ENCODE data around the gene EXOC2.
"Not testable (repeated sequence)": the region's sequence is repeated elsewhere in the genome, so short reads cannot be mapped to it uniquely, and the experiment has no call there.

The EXOC2 gene

GRCh38 chr6:570825-571224 lies 122.1 kb downstream of the EXOC2 start:
- DNase-seq: no peak

- DNase-seq: no peak
These were observed 123.9 kb downstream of the EXOC2 start for GRCh38 chr6:568954-569523.

- DNase-seq: no peak
These were observed 124.9 kb downstream of the EXOC2 start for GRCh38 chr6:568085-568484.

- DNase-seq: no peak
These were observed 129.1 kb downstream of the EXOC2 start for GRCh38 chr6:563863-564262.

GRCh38 chr6:562052-562676 lies 130.8 kb downstream of the EXOC2 start:
- DNase-seq: no peak

- DNase-seq: not testable (repeated sequence)
These were observed 131.6 kb downstream of the EXOC2 start for GRCh38 chr6:561335-561734.

- peak; percentile 54 for DNase-seq
These were observed 134.0 kb downstream of the EXOC2 start for GRCh38 chr6:558959-559358.

GRCh38 chr6:558089-558488 lies 134.8 kb downstream of the EXOC2 start:
- no peak for DNase-seq

- no peak for DNase-seq
These were observed 141.0 kb downstream of the EXOC2 start for GRCh38 chr6:551829-552350.

- peak; percentile 71 for DNase-seq
These were observed 141.5 kb downstream of the EXOC2 start for GRCh38 chr6:551405-551804.

- DNase-seq: no peak
These were observed 143.0 kb downstream of the EXOC2 start for GRCh38 chr6:549906-550305.

GRCh38 chr6:548517-548916 lies 144.4 kb downstream of the EXOC2 start:
- no peak for DNase-seq

- DNase-seq: no peak
These were observed 144.8 kb downstream of the EXOC2 start for GRCh38 chr6:548091-548490.

- DNase-seq: no peak
These were observed 152.4 kb downstream of the EXOC2 start for GRCh38 chr6:540490-540889.

- no peak for DNase-seq
These were observed 155.8 kb downstream of the EXOC2 start for GRCh38 chr6:537114-537513.

- no peak for DNase-seq
These were observed 162.5 kb downstream of the EXOC2 start for GRCh38 chr6:530425-530824.

- DNase-seq: no peak
These were observed 163.9 kb downstream of the EXOC2 start for GRCh38 chr6:528989-529388.

- no peak for DNase-seq
These were observed 164.8 kb downstream of the EXOC2 start for GRCh38 chr6:527989-528673.

- DNase-seq: no peak
These were observed 168.1 kb downstream of the EXOC2 start for GRCh38 chr6:524803-525202.

- DNase-seq: no peak
These were observed 172.1 kb downstream of the EXOC2 start for GRCh38 chr6:520820-521219.

- no peak for DNase-seq
These were observed 174.7 kb downstream of the EXOC2 start for GRCh38 chr6:518218-518617.

GRCh38 chr6:516213-516612 lies 176.7 kb downstream of the EXOC2 start:
- no peak for DNase-seq

GRCh38 chr6:515267-515666 lies 177.7 kb downstream of the EXOC2 start:
- no peak for DNase-seq

- DNase-seq: no peak
These were observed 178.5 kb downstream of the EXOC2 start for GRCh38 chr6:514396-514978.
